SIG-M5 treated with dmso at 0.1 percent for 504 hours (cell line): ENCODE results near the gene SHISAL2A.

ENCODE experiments used
- DNase-seq: peaks from one replicate; lab custom pipeline; 2025; ENCODE audit not compliant: unreplicated experiment; lab: John Stamatoyannopoulos, UW

Gene SHISAL2A

GRCh38 chr1:52658795-52659194 is 25.8 kb downstream of the SHISAL2A start:
- no peak for DNase-seq

- DNase-seq: no peak
Measured at GRCh38 chr1:52659356-52659755, 26.4 kb downstream of the SHISAL2A start.

GRCh38 chr1:52659851-52660596 is 27.1 kb downstream of the SHISAL2A start:
- DNase-seq: no peak

- DNase-seq: no peak
Measured at GRCh38 chr1:52660807-52661206, 27.8 kb downstream of the SHISAL2A start.

- DNase-seq: peak; percentile 38
Measured at GRCh38 chr1:52662645-52663313, 29.8 kb downstream of the SHISAL2A start.

- no peak for DNase-seq
Measured at GRCh38 chr1:52663716-52664115, 30.7 kb downstream of the SHISAL2A start.

GRCh38 chr1:52665006-52665941 is 32.3 kb downstream of the SHISAL2A start:
- DNase-seq: no peak

GRCh38 chr1:52667290-52667689 is 34.3 kb downstream of the SHISAL2A start:
- no peak for DNase-seq

- DNase-seq: no peak
Measured at GRCh38 chr1:52667984-52668383, 35.0 kb downstream of the SHISAL2A start.

- no peak for DNase-seq
Measured at GRCh38 chr1:52668711-52669110, 35.7 kb downstream of the SHISAL2A start.

GRCh38 chr1:52669696-52670095 is 36.7 kb downstream of the SHISAL2A start:
- no peak for DNase-seq

GRCh38 chr1:52670604-52671003 is 37.6 kb downstream of the SHISAL2A start:
- no peak for DNase-seq

GRCh38 chr1:52672946-52673345 is 40.0 kb downstream of the SHISAL2A start:
- no peak for DNase-seq

GRCh38 chr1:52673513-52673912 is 40.5 kb downstream of the SHISAL2A start:
- no peak for DNase-seq

- DNase-seq: no peak
Measured at GRCh38 chr1:52674497-52675384, 41.8 kb downstream of the SHISAL2A start.

- DNase-seq: no peak
Measured at GRCh38 chr1:52676249-52676903, 43.4 kb downstream of the SHISAL2A start.

- no peak for DNase-seq
Measured at GRCh38 chr1:52677076-52677806, 44.3 kb downstream of the SHISAL2A start.

- DNase-seq: no peak
Measured at GRCh38 chr1:52679048-52679447, 46.1 kb downstream of the SHISAL2A start.

- DNase-seq: no peak
Measured at GRCh38 chr1:52679498-52679897, 46.5 kb downstream of the SHISAL2A start.
